AG10803 (cell line): ENCODE measurements around the gene RPRD1B.

Experiments used
- DNase-seq: peaks from one replicate; pipeline ENCODE4 v3.0.0; 2010; ENCODE audit warnings: low read depth
- H3K4me3 ChIP-seq: 2 replicates; pipeline ENCODE4 v1.5.1; 2011; ENCODE audit warnings: mild to moderate bottlenecking, low read length, control low read depth
- TF ChIP-seq, protein P1 (sequence below): conservative IDR thresholded peaks from 2 replicates; pipeline ENCODE4 v1.5.1; 2011; ENCODE audit warnings: mild to moderate bottlenecking, low read length, control low read depth, inconsistent platforms

The RPRD1B gene

DNA sequence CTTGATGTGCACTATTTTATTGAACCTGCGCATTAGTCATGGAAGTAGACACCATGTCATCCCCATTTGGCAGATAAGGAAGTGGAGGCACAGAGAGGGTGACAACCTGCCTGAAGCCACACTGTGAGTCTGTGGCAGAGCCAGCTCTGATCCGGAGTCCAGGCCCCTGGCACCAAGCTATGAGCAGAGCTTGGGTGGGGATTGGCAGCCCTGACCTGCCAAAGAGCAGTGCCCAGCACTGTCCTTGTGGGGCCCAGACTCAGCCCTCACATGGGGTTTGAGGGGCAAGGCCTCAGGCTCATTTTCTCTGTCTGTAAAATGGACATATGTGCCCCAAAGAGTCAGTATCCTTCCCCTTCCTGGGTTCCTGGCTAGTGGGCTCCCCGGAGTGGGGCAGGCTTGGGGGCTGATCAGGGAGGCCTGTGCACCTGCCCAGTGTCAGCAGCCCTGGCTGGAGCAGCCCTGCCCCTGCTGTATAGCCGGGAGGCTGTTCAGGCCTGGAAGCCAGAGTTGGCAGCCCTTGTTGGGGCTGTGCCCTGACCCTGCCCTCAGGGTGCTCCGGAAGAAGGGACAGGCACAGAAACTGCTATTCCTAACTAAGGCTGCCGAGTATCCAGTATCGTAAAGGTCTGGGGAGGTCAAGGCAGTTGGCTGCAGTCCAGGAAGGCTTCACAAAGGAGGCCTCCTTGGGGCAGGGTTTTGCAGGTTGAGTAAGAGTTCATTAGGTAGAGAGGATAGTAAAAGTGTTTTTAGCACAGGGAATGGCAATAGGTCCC is 92.8 kb downstream of the RPRD1B start:
- no peak for DNase-seq
- H3K4me3 ChIP-seq: no peak overlapping the region
- TF ChIP-seq, protein P1, sequence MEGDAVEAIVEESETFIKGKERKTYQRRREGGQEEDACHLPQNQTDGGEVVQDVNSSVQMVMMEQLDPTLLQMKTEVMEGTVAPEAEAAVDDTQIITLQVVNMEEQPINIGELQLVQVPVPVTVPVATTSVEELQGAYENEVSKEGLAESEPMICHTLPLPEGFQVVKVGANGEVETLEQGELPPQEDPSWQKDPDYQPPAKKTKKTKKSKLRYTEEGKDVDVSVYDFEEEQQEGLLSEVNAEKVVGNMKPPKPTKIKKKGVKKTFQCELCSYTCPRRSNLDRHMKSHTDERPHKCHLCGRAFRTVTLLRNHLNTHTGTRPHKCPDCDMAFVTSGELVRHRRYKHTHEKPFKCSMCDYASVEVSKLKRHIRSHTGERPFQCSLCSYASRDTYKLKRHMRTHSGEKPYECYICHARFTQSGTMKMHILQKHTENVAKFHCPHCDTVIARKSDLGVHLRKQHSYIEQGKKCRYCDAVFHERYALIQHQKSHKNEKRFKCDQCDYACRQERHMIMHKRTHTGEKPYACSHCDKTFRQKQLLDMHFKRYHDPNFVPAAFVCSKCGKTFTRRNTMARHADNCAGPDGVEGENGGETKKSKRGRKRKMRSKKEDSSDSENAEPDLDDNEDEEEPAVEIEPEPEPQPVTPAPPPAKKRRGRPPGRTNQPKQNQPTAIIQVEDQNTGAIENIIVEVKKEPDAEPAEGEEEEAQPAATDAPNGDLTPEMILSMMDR: no peak

DNA sequence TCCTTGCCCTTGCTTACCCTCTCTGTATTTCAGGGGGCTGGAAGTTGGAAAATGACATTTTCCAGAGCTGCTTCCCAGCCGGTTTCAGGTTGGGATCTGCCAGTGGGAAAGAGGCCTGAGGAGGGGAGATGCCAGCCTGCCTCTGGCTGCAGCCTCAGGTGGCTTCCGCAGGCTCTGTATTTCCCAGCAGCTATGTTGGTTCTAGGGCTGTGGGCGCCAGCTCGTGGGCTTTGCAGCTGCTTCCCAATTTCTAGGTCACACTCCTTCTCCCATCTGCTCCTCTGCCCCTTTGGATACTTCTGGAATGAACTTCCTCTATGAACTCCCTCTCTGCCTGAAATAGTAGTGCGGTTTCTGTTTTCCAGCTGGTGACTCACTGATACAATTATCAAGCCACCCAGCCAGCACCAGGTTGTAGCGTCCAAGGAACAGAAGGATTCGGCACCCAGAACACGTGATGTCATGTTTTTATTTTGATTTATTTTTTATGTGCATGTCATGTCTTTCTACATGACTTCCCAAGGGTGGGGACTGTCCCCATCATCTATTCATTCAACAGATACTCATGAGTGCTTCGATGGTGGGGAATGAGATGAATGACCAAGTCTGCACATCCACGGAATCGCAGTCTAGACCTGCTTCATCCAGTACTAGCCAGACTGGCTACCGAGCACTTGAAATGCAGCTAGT is 93.5 kb downstream of the RPRD1B start:
- H3K4me3 ChIP-seq: no peak overlapping the region
- DNase-seq: peak; percentile 67
- TF ChIP-seq, protein P1: no peak

- H3K4me3 ChIP-seq: no peak overlapping the region
- no peak for DNase-seq
- TF ChIP-seq, protein P1: no peak
These were observed 94.5 kb downstream of the RPRD1B start for GRCh38 chr20:38127920-38128528.

GRCh38 chr20:38128691-38129090 is 95.1 kb downstream of the RPRD1B start:
- TF ChIP-seq, protein P1: no peak
- no peak overlapping the region for H3K4me3 ChIP-seq
- no peak for DNase-seq

GRCh38 chr20:38129248-38129865 is 95.8 kb downstream of the RPRD1B start:
- TF ChIP-seq, protein P1: no peak
- no peak overlapping the region for H3K4me3 ChIP-seq
- DNase-seq: no peak

DNA sequence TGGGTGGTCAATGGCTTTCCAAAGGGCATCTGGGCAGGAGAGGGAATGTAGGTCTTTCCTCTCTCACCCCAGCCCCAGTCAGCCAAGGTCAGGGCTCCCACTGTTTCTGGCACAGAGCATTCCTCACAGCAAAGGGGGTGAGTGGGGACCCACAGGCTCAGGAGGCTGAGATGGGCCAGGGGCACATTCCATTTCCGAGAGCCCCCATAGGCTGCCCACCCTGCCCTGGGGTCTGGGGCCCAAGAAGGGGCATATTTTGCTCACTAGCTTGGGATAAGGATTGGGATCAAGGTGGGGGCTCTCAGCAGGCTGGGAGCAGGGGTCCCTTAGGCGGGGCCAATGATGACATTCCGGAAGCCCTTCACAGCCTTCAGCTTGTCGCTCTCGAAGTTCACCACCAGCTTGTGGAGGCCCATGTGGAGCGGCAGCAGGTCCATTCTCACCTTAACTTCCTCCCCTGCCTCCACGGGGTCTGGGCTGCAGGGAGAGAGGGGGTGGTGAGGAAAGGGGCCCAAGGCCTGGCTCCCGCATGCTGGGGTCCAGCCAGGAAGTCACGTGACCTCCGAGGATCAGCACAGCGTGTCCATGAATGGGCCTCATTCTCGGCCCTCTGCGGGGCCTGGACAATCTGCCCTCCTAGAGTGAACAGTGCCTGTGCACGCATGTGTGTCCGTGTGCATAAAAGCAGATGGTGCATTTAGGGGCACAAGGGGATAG is 96.5 kb downstream of the RPRD1B start:
- DNase-seq: no peak
- TF ChIP-seq, protein P1: no peak
- H3K4me3 ChIP-seq: no peak overlapping the region
